HG02840 (cell line): ENCODE data around the gene DYNLT2.
A peak's percentile ranks its signal among the peaks of the same experiment; 100 is the strongest.

Experiments
- ATAC-seq: cut with Tn5 transposase; IDR thresholded peaks from one replicate; pipeline ENCODE4 v1.9.1; 2021; ENCODE audit warnings: mild to moderate bottlenecking, moderate library complexity, moderate number of reproducible peaks; ENCODE audit not compliant: unreplicated experiment, low FRiP score

The DYNLT2 gene

GRCh38 chr6:169738976-169739529 lies 12.3 kb downstream of the DYNLT2 start:
- ATAC-seq = no peak

DNA sequence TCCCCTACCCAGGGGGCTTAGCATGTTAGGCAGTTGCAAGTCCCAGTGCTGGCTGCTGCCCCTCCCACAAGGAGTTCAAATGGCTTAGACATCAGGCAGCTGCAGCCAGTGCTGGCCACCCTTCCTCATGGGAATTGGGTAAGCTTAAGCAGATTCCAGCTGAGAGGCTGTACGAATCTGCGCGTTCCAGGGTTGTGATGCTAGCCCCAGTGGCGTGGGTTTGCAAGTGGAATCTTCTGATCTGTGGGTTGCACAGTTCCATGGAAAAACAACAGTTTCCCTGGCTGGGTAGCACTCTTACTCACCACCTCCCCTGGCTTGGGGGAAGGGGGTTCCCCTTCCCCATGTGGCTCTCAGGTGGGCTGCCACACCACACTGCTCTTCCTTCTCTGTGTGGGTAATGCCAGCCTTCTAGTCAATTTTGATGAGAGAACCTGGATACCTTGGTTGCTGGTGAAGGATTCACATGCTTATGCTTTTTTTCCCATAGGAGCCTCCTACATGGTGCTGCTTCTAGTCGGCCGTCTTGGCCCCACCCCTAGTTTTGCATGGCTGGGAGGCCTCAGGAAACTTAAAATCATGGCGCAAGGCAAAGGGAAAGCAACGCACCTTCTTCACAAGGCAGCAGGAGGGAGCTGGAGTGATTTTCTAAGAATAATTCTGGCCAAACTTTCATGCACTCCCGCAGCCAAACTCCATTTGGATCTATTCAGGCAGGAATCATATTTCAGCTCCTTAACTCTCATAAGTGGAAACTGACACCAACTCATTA lies 13.0 kb downstream of the DYNLT2 start:
- ATAC-seq = no peak

- ATAC-seq = no peak
These were observed 21.4 kb downstream of the DYNLT2 start for GRCh38 chr6:169729961-169730360.

GRCh38 chr6:169726963-169727362 lies 24.4 kb downstream of the DYNLT2 start:
- no peak for ATAC-seq

DNA sequence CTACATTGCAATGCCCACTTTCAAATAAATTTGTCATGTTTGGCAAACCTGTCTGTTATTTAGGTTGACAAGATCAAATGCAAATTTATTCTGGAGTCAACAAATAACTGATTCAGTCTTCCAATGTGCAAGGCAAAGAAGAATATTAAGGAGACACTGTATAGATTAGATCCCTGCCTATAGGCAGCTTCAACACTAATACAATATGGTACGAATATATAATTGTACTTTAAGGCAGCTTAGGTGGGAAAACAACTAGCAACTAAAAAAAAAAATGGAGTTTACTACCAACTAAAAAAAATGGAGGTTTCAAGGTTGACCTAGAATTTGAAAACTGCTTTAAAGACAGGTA lies 25.3 kb downstream of the DYNLT2 start:
- no peak for ATAC-seq

DNA sequence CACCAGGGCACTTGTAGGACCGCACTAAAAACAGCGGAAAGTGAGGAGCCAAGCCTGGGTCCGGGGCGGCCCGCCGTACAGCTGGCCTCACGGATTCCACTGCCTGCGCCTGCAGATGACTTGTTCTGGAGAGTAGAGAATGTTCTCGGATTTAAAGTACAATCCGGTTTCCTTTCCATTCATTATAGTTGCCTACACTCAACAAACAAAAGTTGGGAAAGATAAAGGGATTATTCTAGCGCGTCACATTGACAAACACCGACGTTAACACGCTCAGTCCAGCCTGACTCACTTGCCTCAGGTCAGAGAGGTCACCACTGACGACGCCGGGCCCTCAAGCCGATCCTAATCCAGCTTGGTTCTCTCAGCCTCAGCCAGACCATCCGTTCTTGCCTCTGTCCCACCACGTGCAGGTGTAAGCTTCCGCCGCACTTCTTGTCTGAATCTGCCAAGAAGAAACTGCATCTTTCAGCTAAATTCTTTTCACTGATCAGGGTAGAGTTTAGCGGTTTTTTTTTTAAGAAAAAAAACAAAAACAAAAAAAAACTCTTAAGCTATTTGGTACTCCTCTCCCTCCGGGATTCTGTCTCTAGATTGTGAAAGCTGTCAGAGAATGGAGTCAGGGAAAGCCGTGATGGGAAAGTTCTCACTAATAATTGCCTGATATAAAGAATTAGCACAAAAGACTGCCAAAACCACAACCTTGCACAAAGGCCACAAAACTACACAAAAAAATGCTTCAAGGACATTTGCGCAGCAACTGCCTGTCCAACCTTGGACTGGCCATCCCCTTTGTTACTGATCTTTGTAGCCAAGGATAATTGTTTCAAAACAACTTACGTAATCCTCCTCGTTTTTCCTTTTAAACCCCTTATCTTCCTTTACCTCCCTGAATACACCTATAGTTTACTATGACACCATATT lies 26.0 kb downstream of the DYNLT2 start:
- no peak for ATAC-seq

- peak; percentile 44 for ATAC-seq
These were observed 26.8 kb downstream of the DYNLT2 start, which contains the start of gene PHF10 for GRCh38 chr6:169724494-169725124. TSS of gene PHF10 (minus strand) at chr6:169724500. CDS start at chr6:169723931, 569 bp downstream.

GRCh38 chr6:169723991-169724493 lies 27.3 kb downstream of the DYNLT2 start:
- peak; percentile 45 for ATAC-seq

- ATAC-seq = peak; percentile 34
These were observed 28.0 kb downstream of the DYNLT2 start for GRCh38 chr6:169723200-169723909.

DNA sequence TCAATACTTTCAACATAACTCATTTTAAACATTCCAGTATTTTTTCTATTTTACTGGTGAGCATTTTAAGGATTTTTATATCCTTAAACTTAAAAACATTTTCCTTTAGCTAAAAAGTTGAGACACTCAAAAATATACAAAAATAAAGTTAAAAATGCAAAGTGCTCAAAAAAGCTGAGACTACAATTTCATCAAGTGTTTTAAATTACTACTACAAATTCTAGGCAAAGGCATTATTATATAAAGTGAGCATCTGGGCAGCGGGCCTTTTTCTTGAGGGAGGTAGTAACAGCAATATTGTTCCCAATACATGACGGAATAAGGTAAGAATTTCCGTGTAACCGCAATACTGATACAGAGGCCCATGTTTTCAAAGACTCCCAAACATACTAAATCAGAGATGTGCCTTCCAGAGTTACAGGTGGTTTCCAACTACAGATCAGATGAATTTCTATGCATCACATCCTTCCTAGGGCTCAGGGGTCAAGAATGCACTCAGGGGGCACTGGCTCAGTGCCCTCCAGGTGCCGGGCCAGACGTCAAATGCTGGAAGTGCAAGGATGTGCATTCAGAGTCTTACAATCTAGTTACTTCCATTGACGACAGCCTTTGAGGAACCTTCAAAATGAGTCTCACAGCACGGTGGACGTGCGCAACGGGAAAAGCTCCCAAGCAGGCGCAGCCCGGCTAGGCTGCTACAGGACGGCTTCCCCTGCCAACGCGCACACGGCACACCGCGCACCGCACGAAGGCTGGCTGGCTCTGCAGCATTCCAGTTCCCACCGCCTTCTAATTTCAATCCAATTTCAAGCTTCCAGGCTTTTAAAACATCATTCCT lies 28.8 kb downstream of the DYNLT2 start:
- ATAC-seq = peak; percentile 10

- no peak for ATAC-seq
These were observed 31.0 kb downstream of the DYNLT2 start for GRCh38 chr6:169720207-169720855.

GRCh38 chr6:169719117-169719516 lies 32.3 kb downstream of the DYNLT2 start:
- ATAC-seq = no peak

GRCh38 chr6:169714595-169714994 lies 36.8 kb downstream of the DYNLT2 start:
- ATAC-seq = no peak

GRCh38 chr6:169714178-169714577 lies 37.2 kb downstream of the DYNLT2 start:
- no peak for ATAC-seq

- no peak for ATAC-seq
These were observed 41.4 kb downstream of the DYNLT2 start for GRCh38 chr6:169710009-169710408.

- ATAC-seq = no peak
These were observed 42.1 kb downstream of the DYNLT2 start for GRCh38 chr6:169709293-169709692.

DNA sequence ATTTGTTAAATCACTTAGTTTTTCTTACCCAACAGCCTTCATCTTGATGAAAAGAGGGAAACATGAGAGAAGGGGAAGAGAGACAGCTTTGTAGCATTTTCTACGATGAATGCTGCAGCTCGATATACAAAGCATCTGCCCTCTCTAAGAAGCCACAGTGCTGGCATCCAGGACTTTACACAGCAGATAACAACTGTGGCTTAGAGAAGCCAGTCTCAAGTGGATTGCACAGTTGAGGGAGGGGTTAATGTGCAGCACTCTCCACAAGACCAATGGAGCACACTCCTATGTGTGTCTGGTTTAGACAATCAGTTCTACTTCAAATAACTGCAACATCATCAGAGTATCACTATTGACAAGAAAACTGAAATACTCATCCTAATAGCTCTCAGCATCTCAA lies 43.6 kb downstream of the DYNLT2 start:
- ATAC-seq = no peak

- ATAC-seq = no peak
These were observed 48.5 kb downstream of the DYNLT2 start for GRCh38 chr6:169702840-169703246.
